SK-N-MC (cell line): Measurements from ENCODE around the gene UROS.

Experiments used
- EZH2 ChIP-seq: fragments of 200-600 bp; sonication (generic); IDR thresholded peaks from one replicate; pipeline ENCODE4 v1.6.1; 2017; ENCODE audit warnings: antibody characterized with exemption
- FOXP2 ChIP-seq: optimal IDR thresholded peaks from 2 replicates; pipeline ENCODE3; 2011; ENCODE audit warnings: mild to moderate bottlenecking, moderate library complexity; ENCODE audit not compliant: insufficient read depth; ENCODE audit errors: extremely low read length, control extremely low read depth
- POLR2AphosphoS5 ChIP-seq: IDR thresholded peaks from 2 replicates; pipeline ENCODE4 v1.6.1; 2012; ENCODE audit warnings: mild to moderate bottlenecking, low read depth, low read length, borderline replicate concordance

GRCh38 chr10:125747417-125747816, 75.6 kb downstream of the UROS start:
- no peak for TF ChIP-seq POLR2AphosphoS5
- no peak for TF ChIP-seq EZH2
- no peak for TF ChIP-seq FOXP2
